Upper lobe of left lung (tissue), 6 donors: ENCODE data around the gene PRKN. TPM values are rescaled to one million over a fixed set of nuclear protein-coding genes. Genes with fewer than 3 reads are reported as not detected.

Experiments
- ATAC-seq, 2 donors: fragments of 200-7000 bp; cut with Tn5 transposase; one replicate each; pipeline ENCODE4 v1.9.1; 2022; ENCODE audit warnings: mild to moderate bottlenecking in 2 of 2, moderate library complexity in 2 of 2; ENCODE audit not compliant: low FRiP score in 2 of 2
- DNase-seq, 2 donors: peaks; one replicate each; pipeline ENCODE4 v3.0.0-alpha.2; 2019 to 2020
- H3K27ac ChIP-seq, 4 donors: fragments of 200-600 bp; sonication (generic); one replicate each; pipeline ENCODE4 v1.5.1; 2016 to 2019
- H3K27me3 ChIP-seq, 4 donors: fragments of 200-600 bp; sonication (generic); one replicate each; pipeline ENCODE4 v1.5.1; 2017 to 2019
- H3K36me3 ChIP-seq, 4 donors: fragments of 200-600 bp; sonication (generic); one replicate each; pipeline ENCODE4 v1.5.1; 2016 to 2019
- H3K4me1 ChIP-seq, 4 donors: fragments of 200-600 bp; sonication (generic); one replicate each; pipeline ENCODE4 v1.5.1; 2018 to 2019
- H3K4me3 ChIP-seq, 4 donors: fragments of 200-600 bp; sonication (generic); one replicate each; pipeline ENCODE4 v1.5.1; 2017 to 2019; ENCODE audit warnings: mild to moderate bottlenecking in 2 of 4, moderate library complexity in 1 of 4
- H3K9me3 ChIP-seq, 4 donors: fragments of 200-600 bp; sonication (generic); one replicate each; pipeline ENCODE4 v1.5.1; 2018 to 2019
- EP300 ChIP-seq, 4 donors: sonication (generic); formaldehyde crosslinking; IDR thresholded peaks; one replicate each; pipeline ENCODE4 v1.5.1; 2017; ENCODE audit warnings: antibody characterized with exemption in 4 of 4, control low read depth in 2 of 4
- POLR2A ChIP-seq, 4 donors: fragments of 450-650 bp; IDR thresholded peaks; one replicate each; pipeline ENCODE4 v1.5.1; 2016 to 2017; ENCODE audit warnings: antibody characterized with exemption in 4 of 4, mild to moderate bottlenecking in 2 of 4
- POLR2AphosphoS5 ChIP-seq, 2 donors: sonication (generic); formaldehyde crosslinking; IDR thresholded peaks; one replicate each; pipeline ENCODE4 v1.5.1; 2017; ENCODE audit warnings: antibody characterized with exemption in 2 of 2
- WGBS, 2 donors: methylation state at CpG; one replicate each; pipeline ENCODE4 v1.1.5; 2017 to 2018; 5-methylcytosine and 5-hydroxymethylcytosine counted together
- total RNA-seq, 6 donors: library from RNA; depleted of rRNA in 4 of 6; stranded (reverse); fragments of >200 nt in 4 of 6; gene quantifications; one replicate each; pipeline versions ENCODE4 v1.1.0 to v1.2.1, GENCODE V29; 2016 to 2021
- TF ChIP-seq, protein P1 (sequence below), 6 experiments: fragments of 450-650 bp in 4 of 6; fragments of 200-600 bp in 2 of 6; sonication (generic) in 2 of 6; IDR thresholded peaks; one replicate each; pipeline ENCODE4 v1.5.1; 2016 to 2019; ENCODE audit warnings: antibody characterized with exemption in 6 of 6
- donor health status: DM: no; HTN: no; CAD: no; lungs with moderate emphysema.
- donor health status: DM: no; HTN: yes; CAD: no; lungs with severe emphysema.

PRKN gene
- total RNA-seq, 6 donors from 2014 or later = 2.7 to 29.3 (median 5.5) TPM

DNA sequence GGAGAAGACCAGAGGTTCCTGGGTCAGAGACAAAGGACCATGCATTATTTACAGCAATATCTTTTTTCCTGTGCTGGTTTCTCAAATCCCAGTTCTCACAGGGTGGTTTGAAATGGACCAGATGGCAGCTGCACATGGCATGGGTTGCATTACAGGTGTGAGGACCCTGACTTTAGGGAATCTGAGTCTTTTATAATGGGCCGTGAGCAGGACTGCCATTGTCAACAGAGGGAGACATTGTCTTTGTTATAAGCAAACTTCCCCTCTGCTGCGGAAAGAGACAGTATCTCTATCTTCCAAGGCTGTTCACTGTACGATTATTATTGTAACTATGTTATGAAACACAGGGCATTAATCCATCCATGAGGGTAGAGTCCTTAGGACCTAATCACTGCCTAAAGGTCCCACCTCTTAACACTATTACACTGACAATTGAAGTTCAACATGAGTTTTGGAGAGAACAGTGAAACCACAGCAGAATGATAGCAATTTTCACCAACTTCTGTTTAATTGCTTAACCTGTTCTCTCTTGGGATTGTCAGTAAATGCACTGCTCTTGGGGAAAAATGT is 1297.6 kb downstream of the PRKN start:
- Histone ChIP-seq H3K4me1 (no peaks in the 10 kb centered on the region), H3K9me3 (no peaks in the 10 kb centered on the region), H3K36me3 (no peaks in the 10 kb centered on the region), H3K27ac (no peak overlapping the region), H3K27me3 (no peaks in the 10 kb centered on the region), H3K4me3 (no peak overlapping the region)
- ATAC-seq (no peak), DNase-seq (no peak)
- 88 to 93% methylated on average over 3 of the region's 3 CpGs for WGBS, 2 donors
- TF ChIP-seq POLR2A (IDR thresholded peaks at IDR 0.05) = no peak
- TF ChIP-seq, protein P1, sequence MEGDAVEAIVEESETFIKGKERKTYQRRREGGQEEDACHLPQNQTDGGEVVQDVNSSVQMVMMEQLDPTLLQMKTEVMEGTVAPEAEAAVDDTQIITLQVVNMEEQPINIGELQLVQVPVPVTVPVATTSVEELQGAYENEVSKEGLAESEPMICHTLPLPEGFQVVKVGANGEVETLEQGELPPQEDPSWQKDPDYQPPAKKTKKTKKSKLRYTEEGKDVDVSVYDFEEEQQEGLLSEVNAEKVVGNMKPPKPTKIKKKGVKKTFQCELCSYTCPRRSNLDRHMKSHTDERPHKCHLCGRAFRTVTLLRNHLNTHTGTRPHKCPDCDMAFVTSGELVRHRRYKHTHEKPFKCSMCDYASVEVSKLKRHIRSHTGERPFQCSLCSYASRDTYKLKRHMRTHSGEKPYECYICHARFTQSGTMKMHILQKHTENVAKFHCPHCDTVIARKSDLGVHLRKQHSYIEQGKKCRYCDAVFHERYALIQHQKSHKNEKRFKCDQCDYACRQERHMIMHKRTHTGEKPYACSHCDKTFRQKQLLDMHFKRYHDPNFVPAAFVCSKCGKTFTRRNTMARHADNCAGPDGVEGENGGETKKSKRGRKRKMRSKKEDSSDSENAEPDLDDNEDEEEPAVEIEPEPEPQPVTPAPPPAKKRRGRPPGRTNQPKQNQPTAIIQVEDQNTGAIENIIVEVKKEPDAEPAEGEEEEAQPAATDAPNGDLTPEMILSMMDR (IDR thresholded peaks at IDR 0.05) = no peak
- no peak for TF ChIP-seq EP300 (IDR thresholded peaks at IDR 0.05)
- TF ChIP-seq POLR2AphosphoS5 (IDR thresholded peaks at IDR 0.05) = no peak

DNA sequence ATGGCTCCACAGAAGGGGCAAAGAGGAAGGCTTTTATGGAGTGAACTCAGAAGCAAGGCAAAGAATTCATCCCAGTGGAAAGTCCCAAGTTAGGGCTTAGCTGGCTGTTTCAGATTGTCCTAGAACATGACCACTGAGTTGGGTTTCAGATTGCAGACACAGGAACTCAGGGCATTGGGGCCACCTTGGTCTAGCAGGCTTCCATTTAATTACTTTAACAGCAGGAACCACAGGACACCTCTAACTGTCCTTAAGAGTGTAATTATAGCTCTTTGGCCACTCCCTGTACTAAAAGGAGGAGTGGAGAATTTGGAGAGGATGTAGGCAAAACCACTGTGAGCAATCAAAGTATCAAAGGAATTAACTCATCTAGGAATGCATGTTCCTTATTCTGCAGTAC is 1303.1 kb downstream of the PRKN start:
- TF ChIP-seq, protein P1 (IDR thresholded peaks at IDR 0.05) = no peak
- TF ChIP-seq EP300 (IDR thresholded peaks at IDR 0.05) (no peak), POLR2AphosphoS5 (IDR thresholded peaks at IDR 0.05) (no peak), POLR2A (IDR thresholded peaks at IDR 0.05) (no peak)
- DNase-seq (no peak), ATAC-seq (no peak)
- H3K4me1 ChIP-seq = no peaks in the 10 kb centered on the region
- H3K36me3 ChIP-seq = no peaks in the 10 kb centered on the region
- no peak overlapping the region for H3K4me3 ChIP-seq
- H3K9me3 ChIP-seq = no peaks in the 10 kb centered on the region
- H3K27ac ChIP-seq = no peak overlapping the region
- no peaks in the 10 kb centered on the region for H3K27me3 ChIP-seq

DNA sequence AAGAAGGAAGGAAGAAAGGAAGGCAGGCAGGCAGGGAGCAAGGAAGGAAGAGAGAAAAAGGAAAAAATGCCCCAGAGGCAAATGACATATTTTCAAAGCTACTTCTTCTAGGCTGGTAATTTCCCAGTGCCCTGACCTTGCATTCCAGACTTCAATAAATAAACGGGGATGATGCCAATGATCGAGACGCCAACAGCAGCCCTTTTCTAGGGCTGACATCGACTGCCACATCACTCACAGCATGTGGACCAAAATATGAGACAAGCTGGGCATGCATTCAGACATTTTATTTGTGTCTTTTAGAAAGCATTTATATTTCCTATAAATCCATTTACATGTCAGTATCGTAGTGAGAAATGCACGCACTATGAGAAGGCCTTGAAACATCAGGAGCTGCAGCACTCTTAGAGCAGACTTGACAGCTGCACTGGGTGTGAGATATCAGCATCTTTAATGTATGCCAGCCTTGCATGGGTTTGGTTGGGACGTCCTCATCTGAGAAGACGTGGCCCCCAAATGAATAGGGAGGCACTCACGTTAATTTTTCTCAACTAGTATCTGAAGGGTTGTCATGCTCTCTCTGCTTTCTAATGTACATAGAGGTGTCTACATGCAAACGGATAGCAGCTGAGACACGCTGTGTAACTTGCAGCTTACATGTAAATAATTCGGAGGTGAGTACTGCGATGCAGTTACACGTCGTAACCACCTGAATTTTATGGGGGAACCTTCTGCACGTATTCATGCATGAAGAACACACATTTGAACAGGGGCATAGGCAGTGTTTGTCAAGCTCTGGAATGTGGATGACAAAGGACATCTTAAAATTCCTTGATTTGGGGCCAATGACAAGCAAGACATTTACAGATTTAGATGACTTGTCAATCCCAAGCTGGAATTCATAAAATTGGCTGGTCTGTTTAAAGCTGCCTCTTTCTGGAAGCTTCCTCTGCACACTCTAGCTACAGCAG is 1304.6 kb downstream of the PRKN start:
- TF ChIP-seq POLR2AphosphoS5 (IDR thresholded peaks at IDR 0.05) (no peak), EP300 (IDR thresholded peaks at IDR 0.05) (no peak), POLR2A (IDR thresholded peaks at IDR 0.05) (no peak)
- TF ChIP-seq, protein P1 (IDR thresholded peaks at IDR 0.05) = no peak
- H3K4me3 ChIP-seq = no peak overlapping the region
- no peaks in the 10 kb centered on the region for H3K36me3 ChIP-seq
- ATAC-seq (no peak), DNase-seq (no peak)
- H3K27me3 ChIP-seq = no peaks in the 10 kb centered on the region
- no peaks in the 10 kb centered on the region for H3K9me3 ChIP-seq
- WGBS, 2 donors = 78% methylated on average over 16 of the region's 16 CpGs
- no peaks in the 10 kb centered on the region for H3K4me1 ChIP-seq
- H3K27ac ChIP-seq = no peak overlapping the region

DNA sequence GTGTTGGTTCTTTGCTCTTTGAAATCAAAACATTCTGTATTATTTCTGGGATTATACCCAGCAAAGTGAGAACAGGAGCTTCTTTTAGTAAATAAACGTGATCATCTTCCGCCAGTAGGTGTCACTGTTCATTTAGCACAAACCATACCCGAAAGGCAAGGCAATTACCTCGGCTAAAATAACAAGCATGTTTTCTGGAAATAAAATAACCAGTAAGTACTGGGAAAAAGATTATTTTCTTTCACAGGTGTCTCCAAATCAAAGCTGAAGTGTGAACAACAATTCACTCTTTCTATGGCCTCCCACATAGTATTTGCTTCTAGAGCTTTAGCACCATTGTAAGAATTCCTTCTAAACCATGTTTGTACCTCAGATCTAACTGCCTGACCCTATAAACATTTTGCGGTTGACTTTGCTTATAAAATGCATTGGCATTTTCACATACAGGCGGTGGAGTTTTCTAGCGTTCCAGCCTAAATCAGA is 1309.1 kb downstream of the PRKN start:
- H3K27me3 ChIP-seq = no peaks in the 10 kb centered on the region
- H3K36me3 ChIP-seq = no peaks in the 10 kb centered on the region
- 17 to 23% methylated on average over 7 of the region's 7 CpGs for WGBS, 2 donors
- DNase-seq = no peak
- TF ChIP-seq, protein P1 (IDR thresholded peaks at IDR 0.05) = peak; percentile 31 to 64 (median 44)
- no peak for TF ChIP-seq POLR2A (IDR thresholded peaks at IDR 0.05)
- no peaks in the 10 kb centered on the region for H3K9me3 ChIP-seq
- H3K4me1 ChIP-seq = no peaks in the 10 kb centered on the region
- no peak overlapping the region for H3K4me3 ChIP-seq
- no peak overlapping the region for H3K27ac ChIP-seq
- peak in 1 of 2 donors; percentile 77 for ATAC-seq
